GM18502 (cell line): ENCODE data around the gene FER1L5.

ENCODE experiments used
- ATAC-seq: cut with Tn5 transposase; IDR thresholded peaks from one replicate; pipeline ENCODE4 v1.9.1; 2021; ENCODE audit warnings: mild to moderate bottlenecking; ENCODE audit not compliant: unreplicated experiment, poor library complexity

The FER1L5 gene

DNA sequence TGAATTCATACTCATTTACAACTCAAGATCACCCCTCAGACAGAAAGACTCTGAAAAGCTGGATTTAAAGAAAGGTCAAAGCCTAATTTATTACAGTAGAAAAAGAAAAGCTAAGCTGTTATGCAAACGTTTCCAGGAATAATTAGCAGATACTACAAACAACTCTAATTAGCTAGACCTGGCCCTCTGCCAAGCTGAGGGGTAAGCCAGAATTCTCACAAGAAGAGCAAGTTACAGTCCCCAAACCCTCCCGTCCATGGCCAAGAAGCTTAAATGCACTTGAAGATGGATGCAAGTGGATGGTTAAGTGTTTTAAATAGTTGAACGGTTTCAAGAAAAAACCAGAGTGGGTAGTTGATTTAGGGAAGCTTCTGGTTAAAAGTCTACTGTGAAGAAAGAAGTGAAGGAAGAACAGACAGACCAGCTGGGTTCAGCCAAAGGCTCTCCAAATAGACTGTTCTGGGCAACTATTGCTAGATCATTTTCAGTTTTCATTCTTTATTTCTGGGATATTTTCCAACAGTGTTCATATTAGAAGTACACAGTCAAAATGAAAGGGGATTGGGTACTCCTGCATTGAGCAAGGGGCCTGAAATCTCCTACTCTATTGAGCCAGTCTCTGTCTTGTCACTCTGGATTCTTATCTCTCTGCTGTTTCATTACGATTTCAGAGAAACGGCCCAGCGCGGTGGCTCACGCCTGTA is 92.5 kb downstream of the FER1L5 start:
- ATAC-seq: no peak

DNA sequence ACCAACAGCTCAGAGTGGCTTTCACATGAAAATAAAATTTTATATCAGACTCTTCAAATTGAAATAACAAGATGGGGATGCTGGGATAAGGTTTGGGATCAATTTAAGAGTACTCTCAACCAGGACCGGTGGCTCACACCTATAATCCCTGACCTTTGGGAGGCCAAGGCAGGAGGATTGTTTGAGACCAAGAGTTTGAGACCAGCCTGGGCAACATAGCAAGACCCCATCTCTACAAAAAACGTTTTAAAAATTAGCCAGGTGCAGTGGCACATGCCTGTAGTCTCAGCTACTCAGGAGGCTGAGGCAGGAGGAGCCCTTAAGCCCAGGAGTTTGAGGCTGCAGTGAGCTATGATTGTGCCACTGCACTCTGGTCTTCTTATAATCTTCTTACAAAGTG is 94.7 kb downstream of the FER1L5 start:
- ATAC-seq: no peak

DNA sequence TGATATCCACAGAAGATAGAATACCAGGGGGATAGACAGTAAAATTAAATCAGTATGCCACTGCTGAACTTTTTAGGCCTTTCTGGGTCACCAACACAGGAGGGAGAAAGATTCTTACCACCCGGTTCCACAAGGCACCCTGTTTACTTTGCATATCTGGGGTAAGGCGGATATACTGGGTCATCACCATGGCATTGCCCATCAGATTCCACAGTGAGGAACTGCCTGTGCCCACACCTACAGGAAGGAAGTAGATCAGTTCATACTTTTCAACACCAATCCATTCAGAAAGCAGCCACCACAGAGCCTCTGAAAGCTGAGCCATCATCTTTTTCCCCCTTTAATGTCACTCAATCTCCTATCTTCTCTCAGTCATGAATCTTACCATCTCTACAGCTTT is 95.3 kb downstream of the FER1L5 start:
- ATAC-seq: no peak

DNA sequence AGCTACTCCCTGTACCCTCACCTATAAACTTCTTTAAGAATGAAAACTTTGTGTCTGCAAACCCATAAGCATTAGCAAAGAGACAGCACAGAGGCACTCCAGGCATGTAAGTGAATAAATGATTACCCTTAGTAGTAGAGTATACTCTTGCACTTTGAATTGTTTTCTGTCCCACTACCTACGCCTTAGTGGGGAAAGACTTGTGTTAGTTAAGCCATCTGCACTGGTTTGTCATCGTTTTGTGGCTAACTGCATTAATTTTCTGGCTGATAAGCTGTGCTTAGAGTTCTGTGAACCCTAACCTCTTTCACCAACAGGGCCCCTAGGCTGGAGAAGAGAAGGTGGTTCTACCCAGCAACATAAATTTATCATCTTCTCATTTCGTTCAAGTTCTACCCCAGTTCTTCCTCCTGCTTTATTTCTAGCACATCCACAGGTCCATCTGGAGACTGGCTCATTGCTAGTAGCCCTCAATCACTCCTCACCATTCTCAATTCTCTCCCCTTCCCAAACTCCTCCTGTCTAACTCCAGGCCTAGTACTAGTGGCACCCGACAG is 96.6 kb downstream of the FER1L5 start:
- ATAC-seq: no peak

DNA sequence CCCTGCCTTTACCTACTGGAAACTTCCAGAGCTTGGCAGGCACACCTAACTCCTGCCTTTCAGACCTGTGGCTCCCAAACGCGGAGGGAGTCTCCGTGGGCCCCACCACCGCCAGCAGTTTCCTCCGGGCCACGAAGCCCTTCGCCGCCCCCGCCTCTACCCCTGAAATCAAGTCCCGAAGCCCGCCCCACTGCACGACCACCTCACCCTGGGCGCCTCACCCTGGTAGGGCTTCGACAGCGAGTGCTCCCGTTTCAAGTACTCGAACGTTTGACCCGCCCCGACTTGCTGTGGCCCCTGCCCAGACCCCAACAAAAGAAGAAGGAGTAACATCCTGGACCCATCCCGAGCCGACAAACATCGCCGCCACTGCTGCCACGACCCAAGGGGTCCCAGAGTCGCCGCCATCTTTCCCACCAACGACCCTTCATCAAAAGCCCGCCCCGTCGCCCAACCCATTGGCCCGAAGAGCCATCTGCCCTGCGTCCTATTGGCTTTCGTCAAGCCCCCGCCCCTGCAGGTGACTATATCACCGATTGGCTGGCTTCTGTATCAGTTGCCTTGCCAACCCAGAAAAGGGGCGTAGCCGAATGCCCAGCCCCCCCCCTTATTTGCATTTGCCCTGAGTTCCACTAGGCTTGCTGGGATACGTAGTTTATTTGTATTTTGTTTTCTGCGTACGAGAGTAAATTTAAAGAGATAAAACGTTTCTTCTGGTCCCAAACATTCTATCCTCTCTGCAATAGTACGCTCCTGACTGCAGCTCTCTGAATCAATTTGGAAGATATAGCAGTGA is 97.3 kb downstream of the FER1L5 start, which contains the start of gene LMAN2L:
Gene LMAN2L, minus strand, starts transcription at position 432 of the 796 bp plus-strand sequence. Its CDS starts 24 bp downstream, at position 408.
- ATAC-seq: peak; percentile 99

DNA sequence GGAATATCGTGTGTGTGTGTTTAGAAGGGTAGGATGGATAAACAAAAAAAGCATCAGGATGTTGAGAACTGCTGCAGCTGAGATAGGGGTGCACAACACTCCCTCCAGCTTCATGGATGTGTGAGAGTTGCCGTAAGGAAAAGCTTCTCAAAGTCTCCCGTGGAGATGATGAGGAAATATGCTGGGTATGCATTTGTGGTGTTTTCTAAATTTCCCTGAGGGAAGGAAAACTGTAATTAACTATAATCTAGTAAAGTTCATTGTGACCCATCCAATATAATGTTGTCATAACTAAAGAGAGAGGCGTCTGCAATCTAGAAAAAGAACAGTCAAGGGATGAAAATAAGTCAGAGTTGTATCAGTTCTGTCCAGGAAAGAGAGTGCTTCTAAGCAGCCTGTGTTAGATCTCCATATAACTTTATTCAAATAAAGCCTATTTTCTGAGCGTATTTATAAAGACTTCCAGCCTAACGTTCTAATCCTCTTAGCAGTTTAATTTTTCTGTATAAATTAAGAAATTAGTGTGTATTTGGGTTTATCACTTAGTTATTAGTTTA is 104.6 kb downstream of the FER1L5 start:
- no peak for ATAC-seq

DNA sequence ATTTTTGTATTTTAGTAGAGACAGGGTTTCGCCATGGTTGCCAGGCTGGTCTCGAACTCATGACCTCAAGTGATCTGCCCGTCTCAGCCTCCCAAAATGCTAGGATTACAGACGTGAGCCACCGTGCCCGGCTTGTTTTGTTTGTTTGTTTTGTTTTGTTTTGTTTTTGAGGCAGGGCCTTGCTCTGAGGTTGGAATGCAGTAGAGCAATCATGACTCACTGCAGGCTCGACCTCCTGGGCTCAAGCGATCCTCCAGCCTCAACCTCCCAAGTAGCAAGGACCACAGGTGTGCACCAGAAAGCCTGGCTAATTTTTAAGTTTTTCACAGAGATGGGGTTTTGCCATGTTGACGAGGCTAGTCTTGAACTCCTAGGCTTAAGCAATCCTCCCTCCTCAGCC is 109.2 kb downstream of the FER1L5 start:
- ATAC-seq: no peak

DNA sequence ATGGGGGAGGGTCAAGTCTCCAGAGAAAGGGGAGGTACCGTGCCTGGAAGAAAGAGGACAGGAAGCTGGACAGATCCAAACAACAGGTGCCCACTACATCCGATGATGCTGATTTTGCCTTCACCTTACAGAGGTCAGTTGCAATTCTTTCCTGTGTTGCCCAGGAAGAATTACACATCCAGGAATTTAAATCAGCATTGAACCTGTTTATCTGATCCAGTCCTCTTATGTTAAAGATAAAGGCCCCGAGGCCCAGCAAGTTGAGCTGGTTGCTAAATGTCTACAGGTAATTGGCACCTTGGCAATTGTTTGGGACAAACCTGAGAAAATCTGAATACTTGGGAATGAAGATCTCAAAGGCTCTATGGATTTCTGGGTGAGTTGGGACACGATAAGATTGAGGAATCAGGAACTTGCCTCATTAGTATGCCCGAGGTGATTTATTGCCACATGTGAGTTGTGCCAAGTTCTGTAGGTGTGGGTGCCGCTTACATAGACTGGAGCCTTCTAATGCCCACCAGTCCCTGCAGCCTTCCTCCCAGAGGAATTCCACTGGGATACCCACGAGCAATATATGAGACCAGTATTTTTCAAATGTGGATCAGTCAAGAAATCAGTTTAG is 111.2 kb downstream of the FER1L5 start:
- ATAC-seq: no peak

DNA sequence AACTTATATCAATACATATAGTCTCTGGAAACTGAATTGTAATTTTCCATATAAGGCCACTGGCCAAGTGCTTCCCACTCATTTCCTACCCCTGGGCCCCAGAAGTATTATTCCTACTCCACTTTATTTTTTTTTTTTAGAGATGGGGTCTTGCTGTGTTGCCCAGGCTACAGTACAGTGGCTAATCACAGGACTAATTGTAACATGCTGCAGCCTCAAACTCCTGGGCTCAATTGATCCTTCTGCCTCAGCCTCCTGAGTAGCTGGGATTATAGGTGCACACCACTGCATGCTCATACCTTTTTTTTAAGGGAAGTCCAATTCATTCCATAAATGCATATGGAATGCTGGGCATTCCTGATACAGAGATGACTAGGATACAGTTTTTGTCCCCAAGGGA is 111.8 kb downstream of the FER1L5 start:
- no peak for ATAC-seq
